Measurements from ENCODE around the gene PALLD.

- no peak for TF ChIP-seq CTCF (IDR thresholded peaks at IDR 0.05)
- TF ChIP-seq REST (IDR thresholded peaks at IDR 0.05; ENCODE audit: insufficient read depth in 1 of 2, low read depth in 2 of 2, low read length in 1 of 2), result no peak
- no peak for TF ChIP-seq TCF7L2 (IDR thresholded peaks at IDR 0.05; ENCODE audit: low read depth, low read length)
- TF ChIP-seq POLR2AphosphoS5 (IDR thresholded peaks at IDR 0.05; ENCODE audit: low read depth, low read length), result no peak
Measured at GRCh38 chr4:168633064-168633463, 136.2 kb downstream of the PALLD start.

Data from Panc1 (cell line).